Ramos (cell line): ENCODE data around the gene KLHL10.

Experiments used
- in situ Hi-C: fragments of 300-500 bp; cut with MboI; formaldehyde crosslinking; loops from one replicate; pipeline ENCODE4 v1.14.3; 2022; ENCODE audit warnings: low sequenced_read_pairs; ENCODE audit not compliant: unreplicated experiment

Gene KLHL10

DNA sequence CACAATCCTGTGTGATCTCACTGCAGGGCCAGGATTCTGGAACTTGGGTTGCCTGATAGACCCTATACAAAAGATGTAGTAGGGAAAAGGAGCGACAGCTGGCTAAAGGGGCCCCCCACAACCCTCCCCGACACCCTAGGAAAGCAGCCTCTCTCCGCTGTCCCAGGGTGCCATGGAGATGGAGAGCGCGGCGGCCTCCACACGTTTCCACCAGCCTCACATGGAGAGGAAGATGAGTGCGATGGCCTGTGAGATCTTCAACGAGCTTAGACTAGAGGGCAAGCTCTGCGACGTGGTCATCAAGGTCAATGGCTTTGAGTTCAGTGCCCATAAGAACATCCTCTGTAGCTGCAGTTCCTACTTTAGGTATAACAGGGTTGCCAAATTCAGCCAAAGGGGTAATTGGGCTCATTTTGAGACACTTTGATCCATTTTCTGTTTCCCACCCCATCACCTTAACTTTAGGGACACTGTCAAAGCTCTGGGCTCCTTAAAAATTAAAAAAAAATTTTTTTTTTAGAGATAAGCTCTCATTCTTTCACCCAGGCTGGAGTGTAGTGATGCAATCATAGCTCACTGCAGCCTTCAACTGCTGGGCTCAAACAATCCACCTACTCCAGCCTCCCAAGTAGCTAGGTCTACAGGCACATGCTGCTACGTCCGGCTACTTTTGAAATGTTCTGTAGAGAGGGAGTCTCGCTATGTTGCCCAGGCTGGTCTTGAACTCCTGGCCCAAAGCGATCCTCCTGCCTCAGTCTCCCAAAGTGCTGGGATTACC is at the start of gene KLHL10:
KLHL10 (plus strand) TSS at position 65 of the 778 bp plus-strand sequence; CDS start at position 173, 108 bp downstream.
- in situ Hi-C loops: no loop called here

DNA sequence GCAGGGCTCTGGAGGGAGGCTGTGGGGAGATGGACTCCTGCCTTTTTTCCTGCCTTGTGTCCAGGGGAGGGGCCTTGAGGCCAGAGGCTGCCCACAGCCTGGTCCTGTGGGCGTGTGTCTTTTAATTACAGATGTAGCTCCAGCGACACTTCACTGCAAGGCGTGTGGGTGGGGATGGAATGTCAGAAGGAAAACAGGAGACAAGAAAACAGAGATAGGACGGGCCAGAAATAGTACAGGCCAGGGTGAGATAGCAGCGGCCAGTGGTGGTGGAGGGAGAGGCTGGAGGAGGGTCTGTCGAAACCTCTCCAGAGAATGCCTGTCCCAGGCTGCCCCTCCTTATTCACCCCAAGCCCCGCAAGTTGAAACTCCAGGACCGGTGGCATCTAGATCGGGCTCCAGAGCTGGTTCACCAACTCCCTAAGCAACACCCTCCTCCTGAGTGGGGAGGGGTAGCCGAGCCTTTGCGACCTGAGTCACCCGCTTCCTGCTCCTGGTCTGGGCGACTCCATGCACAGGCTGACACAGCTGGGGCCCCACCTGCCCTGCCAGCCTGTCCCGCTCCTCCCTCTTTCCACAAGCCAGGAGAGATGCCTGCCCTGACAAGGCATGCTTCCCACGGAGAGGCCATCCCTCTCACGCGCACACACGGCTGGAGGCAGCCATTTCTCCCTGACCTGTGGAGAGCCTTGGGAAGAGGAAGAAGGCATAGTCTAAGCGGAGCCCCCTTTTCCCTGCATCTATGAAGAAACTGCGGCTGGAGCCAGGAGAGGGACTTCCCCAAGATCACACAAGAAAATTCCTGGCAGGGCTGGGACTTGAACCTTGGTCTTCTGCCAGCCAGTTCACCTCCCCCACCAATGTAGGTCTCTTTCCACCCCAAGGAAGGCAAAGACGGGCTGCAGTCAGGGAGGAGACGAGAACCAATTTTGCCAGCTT is 44.5 kb upstream of the KLHL10 start:
- in situ Hi-C loops: no loop called here

DNA sequence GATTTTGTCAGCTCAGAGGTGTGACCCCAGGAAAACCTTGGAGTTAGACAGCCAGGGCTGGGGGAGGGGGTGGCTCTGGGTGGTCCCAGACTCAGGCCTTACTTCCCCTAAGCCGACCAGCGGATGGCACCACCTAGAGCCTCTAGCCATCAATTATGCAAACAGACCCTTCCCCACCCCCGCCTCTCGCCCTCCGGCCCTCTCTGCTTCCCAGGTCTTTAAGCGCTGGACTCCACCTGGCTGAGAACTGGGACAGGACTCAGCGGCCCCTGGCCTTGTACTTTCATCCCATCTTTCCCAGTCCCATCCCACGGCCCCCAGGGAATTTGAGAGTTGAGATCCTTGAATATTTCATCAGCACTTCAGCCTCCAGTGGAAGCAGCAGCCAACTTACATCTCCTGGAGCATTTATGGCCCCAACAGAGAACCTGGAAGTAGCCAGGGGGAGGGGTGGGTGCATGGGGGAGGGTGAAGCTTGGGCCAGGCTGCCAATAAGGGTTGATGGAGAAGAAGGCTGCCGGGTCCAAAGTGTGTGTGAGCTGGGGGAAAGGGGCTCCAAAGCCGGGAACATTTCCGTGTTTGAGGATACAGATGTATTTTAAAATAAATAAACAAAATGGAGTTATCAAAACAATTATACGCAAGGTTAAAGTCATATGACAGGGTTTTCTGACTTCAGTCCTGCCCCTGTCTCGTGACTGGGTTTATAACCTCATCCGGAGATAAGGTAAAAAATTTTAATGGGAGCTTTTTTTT is 43.7 kb upstream of the KLHL10 start:
- in situ Hi-C loops: no loop called here

DNA sequence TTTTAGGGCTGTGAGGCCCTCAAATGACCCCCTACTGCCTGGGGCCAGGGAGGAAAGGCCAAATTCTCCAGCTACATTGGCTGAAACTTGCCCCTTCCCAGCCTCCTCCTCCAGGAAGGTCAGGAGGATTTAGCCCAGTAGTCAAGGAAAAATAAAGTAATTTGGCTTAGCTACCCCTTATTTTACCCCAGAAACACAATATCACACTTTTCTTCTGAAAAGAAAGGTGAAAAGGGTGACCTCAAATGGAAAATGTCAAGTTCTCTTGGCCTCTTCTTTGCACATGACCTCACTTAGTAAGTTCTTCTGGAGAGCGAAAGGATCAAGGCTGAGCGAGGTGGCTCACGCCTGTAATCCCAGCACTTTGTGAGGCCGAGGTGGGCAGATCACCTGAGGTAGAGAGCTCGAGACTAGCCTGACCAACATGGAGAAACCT is 43.1 kb upstream of the KLHL10 start:
- in situ Hi-C loops: no loop called here

DNA sequence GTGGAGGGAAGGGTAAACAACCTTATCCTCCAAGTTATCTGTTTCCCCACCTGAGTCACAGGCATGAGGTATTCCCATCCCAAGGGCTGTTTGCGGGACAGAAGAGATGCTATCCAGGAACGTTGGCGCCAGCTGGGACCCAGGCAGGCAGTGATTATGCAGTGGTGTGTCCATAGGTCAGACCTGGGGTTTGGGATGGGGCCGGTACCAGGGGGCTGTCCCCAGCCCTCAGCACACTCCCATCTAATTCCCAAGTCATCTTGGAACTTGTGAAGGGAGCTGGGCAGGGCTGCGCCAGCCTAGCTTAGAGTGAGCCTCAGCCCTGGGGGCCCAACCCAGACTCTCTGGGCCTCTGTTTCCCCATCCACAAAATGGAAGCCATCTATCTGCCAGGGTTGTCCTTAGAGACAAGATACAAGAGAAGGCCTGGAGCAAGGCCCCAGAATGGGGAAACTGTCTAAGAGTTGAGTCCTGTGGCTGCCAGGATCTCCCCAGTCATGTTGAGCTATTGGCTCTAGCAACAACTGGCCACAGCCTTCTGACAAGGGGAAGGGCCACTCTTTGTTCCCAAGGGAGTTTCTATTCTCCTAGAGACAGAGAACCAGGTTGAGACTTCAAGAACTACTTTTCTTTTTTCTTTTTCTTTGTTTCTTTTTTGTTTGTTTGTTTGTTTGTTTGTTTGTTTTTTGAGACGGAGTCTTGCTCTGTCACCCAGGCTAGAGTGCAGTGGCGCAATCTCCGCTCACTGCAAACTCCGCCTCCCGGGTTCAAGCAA is 41.3 kb upstream of the KLHL10 start:
- in situ Hi-C loops: no loop called here

DNA sequence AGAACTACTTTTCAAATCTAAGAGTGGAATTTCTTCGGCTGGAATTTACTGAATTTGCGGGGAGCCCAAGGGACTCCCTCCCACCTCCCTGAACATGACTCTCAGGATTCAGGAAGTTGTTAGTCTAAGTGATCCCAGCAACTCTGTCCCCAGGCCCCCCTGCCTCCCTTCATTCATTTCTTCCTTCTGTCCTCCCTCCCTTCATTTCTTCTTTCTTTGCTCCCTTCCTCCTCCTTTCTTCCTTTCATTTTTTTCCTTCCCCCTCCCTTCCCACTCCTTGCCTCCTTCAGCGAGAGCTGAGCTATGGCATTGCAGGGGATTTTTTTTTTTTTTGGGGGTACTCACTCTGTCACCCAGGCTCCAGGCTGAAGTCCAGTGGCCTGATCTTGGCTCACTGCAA is 40.2 kb upstream of the KLHL10 start:
- in situ Hi-C loops: no loop called here

DNA sequence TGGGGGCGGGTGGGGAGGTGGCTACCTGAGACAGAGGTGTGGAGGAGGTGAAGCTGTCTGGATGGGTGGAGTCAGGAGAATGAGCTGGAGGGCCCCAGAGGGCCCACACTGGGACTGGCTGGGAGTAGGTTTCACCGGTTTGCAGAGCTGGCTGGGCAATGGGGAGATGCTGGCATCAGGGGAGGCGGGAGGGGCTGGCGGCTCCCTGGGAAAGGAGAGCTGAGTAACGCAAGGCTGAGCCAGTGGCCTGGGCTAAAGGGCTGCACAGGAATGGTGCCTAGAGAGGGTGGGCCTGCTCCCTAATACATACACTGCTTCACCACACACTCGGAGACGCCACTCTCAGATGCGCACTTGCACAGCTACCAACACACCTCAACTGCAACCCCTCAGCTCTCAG is 38.3 kb upstream of the KLHL10 start:
- in situ Hi-C loops: no loop called here

DNA sequence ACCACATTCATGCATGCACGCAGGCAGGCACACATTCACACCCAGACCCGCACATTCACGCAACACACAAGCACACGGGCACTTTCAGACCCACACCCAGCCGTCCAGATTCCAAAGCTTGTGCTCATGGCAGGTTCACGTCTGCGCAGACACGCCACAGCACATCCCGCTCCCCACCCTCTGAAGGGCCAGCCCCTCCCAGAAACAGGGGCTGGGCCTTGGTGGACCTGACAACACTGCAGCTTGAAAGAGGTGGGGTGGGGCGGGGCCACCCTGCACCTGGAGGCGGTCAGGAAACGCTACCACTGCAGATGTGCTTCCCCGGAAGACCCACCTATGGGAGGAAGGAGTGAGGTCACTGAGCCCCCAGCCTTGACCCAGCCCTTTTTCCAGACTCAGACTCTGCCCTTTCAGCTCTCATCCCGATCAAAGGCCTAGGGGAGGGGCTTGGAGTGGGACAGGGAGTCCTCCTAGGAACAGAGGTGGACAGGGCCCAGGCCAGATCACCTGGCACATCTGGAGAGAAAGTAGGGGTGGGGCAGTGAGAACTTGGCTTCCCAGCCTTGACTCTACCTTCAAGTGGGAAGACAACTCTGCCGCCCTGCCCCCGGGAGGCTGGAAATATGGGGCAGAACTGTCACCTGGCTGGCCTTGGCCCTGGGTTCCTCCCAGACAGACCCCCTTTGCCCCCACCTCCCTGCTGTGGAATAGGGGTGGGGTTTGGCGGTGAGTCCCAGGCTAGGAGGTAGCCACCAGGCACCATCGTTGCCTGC is 36.8 kb upstream of the KLHL10 start:
- in situ Hi-C loops: loop anchor here (5.0 kb wide), 1 partner anchor 58 kb away; no protein-coding TSS in a partner anchor

DNA sequence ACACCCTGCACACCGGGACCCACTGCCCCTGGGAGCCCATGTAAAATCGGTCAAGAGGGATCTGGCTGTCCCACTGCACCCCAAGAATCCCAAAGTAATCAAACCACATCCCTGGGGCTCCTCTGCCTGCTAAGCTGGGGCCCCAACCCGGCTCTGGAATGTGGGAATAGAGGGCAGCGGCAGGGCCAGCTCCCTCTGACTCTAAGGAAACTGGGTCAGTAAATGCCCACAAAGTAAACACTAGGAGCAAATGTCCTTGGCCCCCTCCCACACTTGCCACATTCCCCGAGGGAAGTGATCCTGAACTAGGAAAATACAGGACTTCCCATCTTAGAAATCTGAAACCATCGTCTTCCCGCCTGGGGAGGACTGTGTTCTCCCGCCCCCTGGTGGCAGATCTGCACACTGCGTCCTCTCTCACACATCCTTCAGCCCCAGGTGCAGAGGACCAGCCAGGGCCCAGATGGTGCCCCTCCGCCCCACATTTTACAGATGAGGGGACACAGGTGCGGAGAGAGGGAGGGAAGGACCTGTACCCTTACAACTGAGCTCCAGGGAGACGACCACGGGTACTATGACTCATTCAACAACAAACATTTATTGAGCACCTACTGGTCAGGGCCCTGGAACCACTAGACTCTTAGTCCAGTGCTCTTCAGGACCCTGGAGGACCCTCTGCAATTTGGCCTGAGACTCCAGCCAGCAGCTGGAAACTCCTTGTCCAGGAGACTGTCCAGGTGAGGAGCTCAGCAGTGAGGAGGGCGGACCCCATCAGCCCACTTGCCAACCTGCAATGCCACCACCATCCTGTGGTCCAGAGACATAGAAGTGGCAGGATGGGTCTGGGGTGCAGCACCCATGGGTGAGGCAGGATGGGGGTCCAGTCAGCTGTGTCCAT is 36.0 kb upstream of the KLHL10 start:
- in situ Hi-C loops: loop anchor here (5.0 kb wide), 1 partner anchor 59 kb away; no protein-coding TSS in a partner anchor

DNA sequence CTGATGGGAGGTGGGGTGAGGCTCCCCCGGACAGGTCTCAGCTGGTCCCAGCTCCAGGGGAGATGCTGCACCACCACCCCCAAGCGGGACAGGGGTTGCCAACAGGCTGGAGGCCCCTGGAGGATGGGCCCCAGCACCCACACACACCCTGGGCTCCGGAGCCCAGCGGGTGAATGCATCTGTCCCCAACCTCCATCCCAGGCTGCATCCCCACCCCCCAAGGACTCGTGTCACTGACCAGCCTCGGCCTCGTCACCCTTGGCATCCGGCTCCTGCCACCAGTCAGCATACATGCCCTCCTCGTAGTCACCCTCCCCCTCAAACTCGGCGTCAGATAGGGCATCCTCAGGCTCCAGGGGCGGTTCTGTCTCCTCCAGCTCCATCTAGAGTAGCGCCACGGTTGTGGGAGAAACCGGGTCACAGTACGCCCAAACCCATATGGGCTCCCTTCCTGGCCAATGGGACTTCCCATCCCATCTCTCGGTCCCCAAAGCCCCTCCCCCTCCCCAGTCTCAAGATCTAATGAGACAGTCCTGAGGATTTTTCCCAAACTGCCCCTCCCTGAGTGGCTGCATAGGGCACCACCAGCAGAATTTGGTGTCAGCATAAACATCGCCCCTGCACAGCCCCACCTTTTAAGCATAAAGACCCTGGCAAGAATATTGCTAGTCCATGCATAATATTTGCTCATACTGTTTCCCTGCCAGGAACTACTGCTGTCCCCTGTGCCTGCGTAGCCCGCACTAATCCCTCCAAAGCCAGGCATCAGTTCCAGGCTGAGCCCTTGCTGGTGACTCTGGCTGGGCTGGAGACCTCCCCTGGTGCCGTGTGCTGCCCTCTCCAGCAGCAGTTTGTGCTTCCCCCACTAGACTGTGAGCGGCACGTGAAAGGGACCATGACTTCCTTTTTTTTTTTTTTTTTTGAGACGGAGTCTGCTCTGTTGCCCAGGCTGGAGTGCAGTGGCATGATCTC is 34.3 kb upstream of the KLHL10 start:
- in situ Hi-C loops: loop anchor here (5.0 kb wide), 1 partner anchor 61 kb away; no protein-coding TSS in a partner anchor

DNA sequence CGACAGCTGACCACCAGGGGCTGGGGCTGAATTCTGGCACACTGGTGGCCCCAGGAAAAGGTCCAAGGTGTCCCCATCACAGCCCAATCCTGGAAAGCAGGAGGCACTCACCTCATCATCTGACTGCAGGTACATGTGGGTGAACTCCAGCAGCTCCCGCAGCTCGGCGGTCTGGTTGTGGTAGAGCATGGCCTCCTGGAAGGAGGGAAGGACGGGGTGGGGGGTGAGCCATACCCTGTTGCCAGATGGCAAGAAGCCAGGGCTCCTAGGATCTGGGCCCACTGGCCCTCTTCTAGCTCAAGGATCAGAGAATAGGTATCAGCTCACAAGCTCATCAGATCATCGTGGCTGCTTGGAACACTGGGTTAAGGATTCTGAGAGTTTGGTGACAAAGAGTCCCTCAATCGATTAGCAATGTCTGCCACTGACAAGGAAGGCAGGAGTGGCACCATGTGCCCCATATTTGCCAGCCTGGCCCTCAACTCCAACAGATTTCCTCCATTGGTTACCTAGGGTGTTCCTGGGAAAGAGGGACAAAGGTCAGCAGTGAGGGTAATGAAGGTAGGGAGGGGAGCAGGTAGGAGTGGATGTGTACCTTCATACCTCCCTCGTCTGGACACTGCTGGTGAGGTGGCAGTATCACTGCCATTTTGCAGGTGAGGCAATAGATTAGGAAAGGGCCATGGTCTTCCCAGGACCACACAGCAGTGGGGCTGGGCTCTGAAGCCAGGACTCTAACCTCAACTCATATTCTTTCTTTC is 30.8 kb upstream of the KLHL10 start:
- in situ Hi-C loops: no loop called here

DNA sequence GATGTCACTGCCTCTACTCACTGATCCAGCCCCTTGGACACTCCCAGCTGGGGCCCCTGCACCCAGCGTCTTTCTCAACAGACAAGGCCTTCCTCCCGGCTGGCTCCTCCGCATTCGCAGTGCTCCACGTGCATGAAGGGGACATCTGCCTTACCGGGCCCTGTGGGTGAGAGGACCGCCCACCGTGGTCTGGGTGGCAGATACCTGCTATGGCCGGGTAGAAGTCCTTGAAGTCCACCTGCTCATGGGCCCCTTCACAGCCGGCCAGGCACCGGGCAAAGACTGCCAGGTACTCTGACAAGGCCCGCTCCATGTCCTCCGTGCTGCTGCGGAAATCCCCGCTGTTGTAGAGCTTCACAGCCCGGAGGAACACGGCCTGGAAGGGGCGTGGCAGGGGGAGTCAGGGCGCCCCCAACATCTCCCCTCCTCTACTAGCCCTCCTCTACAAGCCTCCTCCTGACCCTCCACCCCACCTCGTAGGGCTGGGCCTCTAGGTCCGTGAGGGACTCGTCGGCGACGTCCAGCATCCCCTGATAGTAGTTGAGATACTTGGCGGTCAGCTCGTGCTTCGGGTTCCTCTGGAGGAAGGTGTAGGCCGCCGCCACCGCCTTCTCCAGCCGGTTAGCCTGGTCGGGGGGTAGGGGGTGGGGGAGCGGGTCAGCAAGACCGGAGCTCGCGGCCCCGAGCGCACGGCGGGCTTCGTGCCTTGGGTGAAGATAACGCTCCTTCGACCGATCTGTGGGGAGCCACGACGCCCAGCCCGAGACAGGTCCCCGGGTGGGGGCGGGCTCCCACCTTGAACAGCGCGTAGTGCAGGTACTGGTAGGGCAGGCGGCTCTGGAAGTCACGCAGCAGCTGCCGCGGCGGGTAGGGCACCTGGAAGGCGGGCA is 26.7 kb upstream of the KLHL10 start:
- in situ Hi-C loops: no loop called here

DNA sequence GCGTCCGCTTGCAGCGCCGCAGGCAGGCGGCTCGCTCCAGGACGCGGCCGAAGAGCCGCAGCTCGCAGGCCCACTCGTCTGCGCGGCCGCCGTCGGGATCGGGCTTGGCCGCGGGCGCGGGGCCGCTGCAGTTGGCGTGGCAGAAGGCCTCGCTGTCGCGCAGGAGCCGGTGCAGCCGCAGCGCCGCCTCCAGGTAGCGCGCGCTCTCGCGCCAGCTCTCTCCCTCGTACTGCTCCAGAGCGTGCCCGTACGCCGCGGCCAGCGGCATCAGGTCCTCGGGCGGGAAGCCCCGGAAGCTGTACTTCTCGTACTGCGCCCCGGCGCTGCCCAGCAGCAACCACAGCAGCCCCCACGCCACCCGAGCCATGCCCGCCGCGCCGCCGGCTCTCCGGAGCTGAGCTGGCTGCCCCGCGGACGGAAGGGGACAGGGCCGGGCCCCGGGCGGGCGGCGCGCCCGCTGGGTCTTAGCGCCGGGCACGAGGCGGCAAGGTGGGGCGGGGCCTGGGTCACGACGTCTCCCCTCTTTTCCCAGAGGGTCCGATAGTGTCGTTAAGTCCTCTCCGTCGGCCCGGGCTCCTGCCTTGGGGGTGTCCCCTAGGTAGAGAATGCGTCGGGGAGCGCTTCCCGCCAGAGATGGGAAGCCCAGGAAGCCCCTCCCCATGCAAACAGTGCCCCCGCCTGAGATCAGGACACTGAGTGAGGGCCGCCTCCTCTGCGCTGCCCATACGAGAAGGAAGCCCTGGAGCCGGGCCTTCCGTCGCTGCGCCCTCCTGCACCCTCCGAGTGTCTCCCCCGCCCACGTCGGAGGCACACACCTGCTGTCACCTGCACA is 25.9 kb upstream of the KLHL10 start, which contains the start of gene P3H4:
P3H4 (minus strand) TSS at position 401 of the 832 bp plus-strand sequence; CDS start at position 367, 34 bp downstream.
- in situ Hi-C loops: no loop called here
